GM23338 (cell line): Measurements from ENCODE around the gene EIF1B. TPM values are rescaled to one million over a fixed set of nuclear protein-coding genes. Genes with fewer than 3 reads are reported as not detected.

ENCODE experiments used
- ATAC-seq: fragments of 200-7000 bp; cut with Tn5 transposase; 3 replicates; pipeline ENCODE4 v1.9.1; 2020
- DNase-seq: peaks from one replicate; pipeline ENCODE4 v3.0.0-alpha.2; 2015; ENCODE audit warnings: low spot score
- H2AFZ ChIP-seq: fragments of 200-600 bp; sonication (generic); 2 replicates; pipeline ENCODE4 v1.8.0; 2016; ENCODE audit warnings: antibody characterized with exemption, mild to moderate bottlenecking, moderate library complexity
- H3F3A ChIP-seq: fragments of 200-600 bp; sonication (generic); replicated peaks from 2 replicates; pipeline ENCODE4 v1.8.0; 2017; ENCODE audit warnings: antibody characterized with exemption, mixed run types, low read depth
- H3K27ac ChIP-seq: fragments of 200-600 bp; sonication (generic); 2 replicates; pipeline ENCODE4 v1.6.1; 2016; ENCODE audit warnings: low read depth
- H3K27me3 ChIP-seq: fragments of 200-600 bp; sonication (generic); 2 replicates; pipeline ENCODE4 v1.8.0; 2016; ENCODE audit warnings: mild to moderate bottlenecking, mixed run types, moderate library complexity; ENCODE audit not compliant: insufficient read depth
- H3K36me3 ChIP-seq: fragments of 200-600 bp; sonication (generic); 2 replicates; pipeline ENCODE4 v1.8.0; 2016; ENCODE audit warnings: mild to moderate bottlenecking; ENCODE audit not compliant: insufficient read depth
- H3K4me1 ChIP-seq: fragments of 200-600 bp; sonication (generic); 2 replicates; pipeline ENCODE4 v1.8.0; 2016; ENCODE audit warnings: mild to moderate bottlenecking, moderate library complexity; ENCODE audit not compliant: insufficient read depth
- H3K4me2 ChIP-seq: fragments of 200-600 bp; sonication (generic); 2 replicates; pipeline ENCODE4 v1.7.1; 2017; ENCODE audit warnings: mixed run types
- H3K4me3 ChIP-seq: fragments of 200-600 bp; sonication (generic); 2 replicates; pipeline ENCODE4 v1.6.1; 2016; ENCODE audit warnings: mixed run types
- H3K79me2 ChIP-seq: fragments of 200-600 bp; sonication (generic); replicated peaks from 2 replicates; pipeline ENCODE4 v1.8.0; 2017; ENCODE audit warnings: mild to moderate bottlenecking; ENCODE audit not compliant: insufficient read depth
- H3K9me2 ChIP-seq: fragments of 200-600 bp; sonication (generic); 2 replicates; pipeline ENCODE4 v1.8.0; 2017; ENCODE audit not compliant: insufficient read depth
- H4K20me1 ChIP-seq: fragments of 200-600 bp; sonication (generic); replicated peaks from 2 replicates; pipeline ENCODE4 v1.8.0; 2017; ENCODE audit warnings: mild to moderate bottlenecking; ENCODE audit not compliant: insufficient read depth
- H3K27ac Mint-ChIP-seq: 2 replicates; pipeline ENCODE4 v1.8.0; 2020; ENCODE audit warnings: inconsistent platforms, mild to moderate bottlenecking, moderate library complexity, mixed read lengths
- H3K27me3 Mint-ChIP-seq: 3 replicates; pipeline ENCODE4 v1.8.0; 2022; ENCODE audit warnings: low read depth, mild to moderate bottlenecking, moderate library complexity, mixed read lengths, inconsistent platforms; ENCODE audit not compliant: insufficient read depth, poor library complexity
- H3K36me3 Mint-ChIP-seq: 3 replicates; pipeline ENCODE4 v1.8.0; 2021; ENCODE audit warnings: low read depth, mild to moderate bottlenecking, inconsistent platforms, moderate library complexity, mixed read lengths
- H3K4me1 Mint-ChIP-seq: 3 replicates; pipeline ENCODE4 v1.8.0; 2020; ENCODE audit warnings: mild to moderate bottlenecking, inconsistent platforms, mixed read lengths
- H3K4me3 Mint-ChIP-seq: 3 replicates; pipeline ENCODE4 v1.8.0; 2021; ENCODE audit warnings: moderate library complexity, mild to moderate bottlenecking, inconsistent platforms, mixed read lengths
- H3K9me3 Mint-ChIP-seq: 3 replicates; pipeline ENCODE4 v1.8.0; 2020; ENCODE audit warnings: moderate library complexity, mild to moderate bottlenecking, inconsistent platforms, mixed read lengths
- CREB1 ChIP-seq: fragments of 250-450 bp; sonication (Bioruptor Pico); IDR thresholded peaks from 2 replicates; pipeline ENCODE4 v1.5.0; 2020; ENCODE audit warnings: low read depth, mild to moderate bottlenecking, moderate library complexity
- ETS1 ChIP-seq: IDR thresholded peaks from 2 replicates; pipeline ENCODE4 v1.6.1; 2016; ENCODE audit warnings: antibody characterized with exemption
- EZH2 ChIP-seq: fragments of 200-600 bp; sonication (generic); IDR thresholded peaks from one replicate; pipeline ENCODE4 v1.8.0; 2017; ENCODE audit warnings: antibody characterized with exemption, mild to moderate bottlenecking, low read depth; ENCODE audit not compliant: unreplicated experiment
- EZH2phosphoT487 ChIP-seq: fragments of 200-600 bp; sonication (generic); IDR thresholded peaks from one replicate; pipeline ENCODE4 v1.8.1; 2018; ENCODE audit warnings: antibody characterized with exemption; ENCODE audit not compliant: unreplicated experiment
- JUNB ChIP-seq: IDR thresholded peaks from one replicate; pipeline ENCODE4 v1.6.1; 2016; ENCODE audit warnings: antibody characterized with exemption; ENCODE audit not compliant: unreplicated experiment
- NANOG ChIP-seq: IDR thresholded peaks from 2 replicates; pipeline ENCODE4 v1.6.1; 2016; ENCODE audit warnings: antibody characterized with exemption, borderline replicate concordance
- POLR2AphosphoS5 ChIP-seq: IDR thresholded peaks from 2 replicates; pipeline ENCODE4 v1.6.1; 2016; ENCODE audit warnings: antibody characterized with exemption, low read depth
- REST ChIP-seq: IDR thresholded peaks from one replicate; pipeline ENCODE4 v1.6.1; 2018; ENCODE audit warnings: antibody characterized with exemption; ENCODE audit not compliant: unreplicated experiment
- STAT1 ChIP-seq: IDR thresholded peaks from one replicate; pipeline ENCODE4 v1.6.1; 2016; ENCODE audit warnings: antibody characterized with exemption; ENCODE audit not compliant: unreplicated experiment
- ZNF114 ChIP-seq: fragments of 250-450 bp; sonication (Bioruptor Pico); IDR thresholded peaks from 2 replicates; pipeline ENCODE4 v1.5.0; 2020; ENCODE audit warnings: mild to moderate bottlenecking, moderate library complexity
- ZNF331 ChIP-seq: fragments of 250-450 bp; sonication (Bioruptor Pico); IDR thresholded peaks from 2 replicates; pipeline ENCODE4 v1.5.0; 2020; ENCODE audit warnings: low read depth, mild to moderate bottlenecking, moderate library complexity
- polyA plus RNA-seq: library from polyadenylated mRNA; unstranded; fragments of >200 nt; fragmentation: Nextera tagmentation; extraction: Ambion mirVana; gene quantifications from 2 replicates; pipeline ENCODE4 v1.2.1, GENCODE V29; 2016
- total RNA-seq: library from RNA; depleted of rRNA; stranded (reverse); fragments of >200 nt; shearing (Covaris generic); gene quantifications from 2 replicates; pipeline ENCODE4 v1.2.3, GENCODE V29; 2014
- TF ChIP-seq, protein P1 (sequence below), 2 experiments: fragments of 200-600 bp in 1 of 2; sonication (generic) in 1 of 2; conservative IDR thresholded peaks; 2 replicates each; pipeline versions ENCODE4 v1.5.1 to v1.6.1; 2016 to 2017; ENCODE audit warnings: antibody characterized with exemption in 2 of 2, low read depth in 2 of 2, mild to moderate bottlenecking in 2 of 2, moderate library complexity in 1 of 2
- TF ChIP-seq, protein P2 (sequence below): fragments of 250-450 bp; sonication (Bioruptor Pico); IDR thresholded peaks from 2 replicates; pipeline ENCODE4 v1.5.0; 2020; ENCODE audit warnings: mild to moderate bottlenecking, moderate library complexity

EIF1B gene
- total and polyA plus RNA-seq, 2 experiments from 2014 or later = 24.4 to 229 TPM

GRCh38 chr3:40267937-40268724 lies 41.4 kb upstream of the EIF1B start:
- ATAC-seq (no peak), DNase-seq (no peak)
- Histone ChIP-seq H3F3A (no peaks in the 10 kb centered on the region), H3K27ac (no peak overlapping the region), H3K36me3 (no peaks in the 10 kb centered on the region), H4K20me1 (no peaks in the 10 kb centered on the region), H3K4me3 (no peak overlapping the region), H2AFZ (no peak overlapping the region; the same call in 1 of the 2 replicates), H3K27me3 (no peaks in the 10 kb centered on the region), H3K9me2 (peaks cover 4% of the 10 kb centered on the region; the same call in 1 of the 2 replicates), H3K79me2 (no peaks in the 10 kb centered on the region), H3K4me2 (no peak overlapping the region), H3K4me1 (no peaks in the 10 kb centered on the region)
- TF ChIP-seq REST (no peak), CREB1 (no peak), JUNB (no peak), ZNF114 (CRISPR knock-in tag) (no peak), ZNF331 (CRISPR knock-in tag) (no peak), STAT1 (no peak), POLR2AphosphoS5 (no peak), EZH2 (no peak), ETS1 (no peak), EZH2phosphoT487 (no peak), NANOG (no peak)
- TF ChIP-seq, protein P1, sequence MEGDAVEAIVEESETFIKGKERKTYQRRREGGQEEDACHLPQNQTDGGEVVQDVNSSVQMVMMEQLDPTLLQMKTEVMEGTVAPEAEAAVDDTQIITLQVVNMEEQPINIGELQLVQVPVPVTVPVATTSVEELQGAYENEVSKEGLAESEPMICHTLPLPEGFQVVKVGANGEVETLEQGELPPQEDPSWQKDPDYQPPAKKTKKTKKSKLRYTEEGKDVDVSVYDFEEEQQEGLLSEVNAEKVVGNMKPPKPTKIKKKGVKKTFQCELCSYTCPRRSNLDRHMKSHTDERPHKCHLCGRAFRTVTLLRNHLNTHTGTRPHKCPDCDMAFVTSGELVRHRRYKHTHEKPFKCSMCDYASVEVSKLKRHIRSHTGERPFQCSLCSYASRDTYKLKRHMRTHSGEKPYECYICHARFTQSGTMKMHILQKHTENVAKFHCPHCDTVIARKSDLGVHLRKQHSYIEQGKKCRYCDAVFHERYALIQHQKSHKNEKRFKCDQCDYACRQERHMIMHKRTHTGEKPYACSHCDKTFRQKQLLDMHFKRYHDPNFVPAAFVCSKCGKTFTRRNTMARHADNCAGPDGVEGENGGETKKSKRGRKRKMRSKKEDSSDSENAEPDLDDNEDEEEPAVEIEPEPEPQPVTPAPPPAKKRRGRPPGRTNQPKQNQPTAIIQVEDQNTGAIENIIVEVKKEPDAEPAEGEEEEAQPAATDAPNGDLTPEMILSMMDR (conservative IDR thresholded peaks at IDR 0.05; ENCODE audit: low read depth in 2 of 2) = no peak
- TF ChIP-seq, protein P2, sequence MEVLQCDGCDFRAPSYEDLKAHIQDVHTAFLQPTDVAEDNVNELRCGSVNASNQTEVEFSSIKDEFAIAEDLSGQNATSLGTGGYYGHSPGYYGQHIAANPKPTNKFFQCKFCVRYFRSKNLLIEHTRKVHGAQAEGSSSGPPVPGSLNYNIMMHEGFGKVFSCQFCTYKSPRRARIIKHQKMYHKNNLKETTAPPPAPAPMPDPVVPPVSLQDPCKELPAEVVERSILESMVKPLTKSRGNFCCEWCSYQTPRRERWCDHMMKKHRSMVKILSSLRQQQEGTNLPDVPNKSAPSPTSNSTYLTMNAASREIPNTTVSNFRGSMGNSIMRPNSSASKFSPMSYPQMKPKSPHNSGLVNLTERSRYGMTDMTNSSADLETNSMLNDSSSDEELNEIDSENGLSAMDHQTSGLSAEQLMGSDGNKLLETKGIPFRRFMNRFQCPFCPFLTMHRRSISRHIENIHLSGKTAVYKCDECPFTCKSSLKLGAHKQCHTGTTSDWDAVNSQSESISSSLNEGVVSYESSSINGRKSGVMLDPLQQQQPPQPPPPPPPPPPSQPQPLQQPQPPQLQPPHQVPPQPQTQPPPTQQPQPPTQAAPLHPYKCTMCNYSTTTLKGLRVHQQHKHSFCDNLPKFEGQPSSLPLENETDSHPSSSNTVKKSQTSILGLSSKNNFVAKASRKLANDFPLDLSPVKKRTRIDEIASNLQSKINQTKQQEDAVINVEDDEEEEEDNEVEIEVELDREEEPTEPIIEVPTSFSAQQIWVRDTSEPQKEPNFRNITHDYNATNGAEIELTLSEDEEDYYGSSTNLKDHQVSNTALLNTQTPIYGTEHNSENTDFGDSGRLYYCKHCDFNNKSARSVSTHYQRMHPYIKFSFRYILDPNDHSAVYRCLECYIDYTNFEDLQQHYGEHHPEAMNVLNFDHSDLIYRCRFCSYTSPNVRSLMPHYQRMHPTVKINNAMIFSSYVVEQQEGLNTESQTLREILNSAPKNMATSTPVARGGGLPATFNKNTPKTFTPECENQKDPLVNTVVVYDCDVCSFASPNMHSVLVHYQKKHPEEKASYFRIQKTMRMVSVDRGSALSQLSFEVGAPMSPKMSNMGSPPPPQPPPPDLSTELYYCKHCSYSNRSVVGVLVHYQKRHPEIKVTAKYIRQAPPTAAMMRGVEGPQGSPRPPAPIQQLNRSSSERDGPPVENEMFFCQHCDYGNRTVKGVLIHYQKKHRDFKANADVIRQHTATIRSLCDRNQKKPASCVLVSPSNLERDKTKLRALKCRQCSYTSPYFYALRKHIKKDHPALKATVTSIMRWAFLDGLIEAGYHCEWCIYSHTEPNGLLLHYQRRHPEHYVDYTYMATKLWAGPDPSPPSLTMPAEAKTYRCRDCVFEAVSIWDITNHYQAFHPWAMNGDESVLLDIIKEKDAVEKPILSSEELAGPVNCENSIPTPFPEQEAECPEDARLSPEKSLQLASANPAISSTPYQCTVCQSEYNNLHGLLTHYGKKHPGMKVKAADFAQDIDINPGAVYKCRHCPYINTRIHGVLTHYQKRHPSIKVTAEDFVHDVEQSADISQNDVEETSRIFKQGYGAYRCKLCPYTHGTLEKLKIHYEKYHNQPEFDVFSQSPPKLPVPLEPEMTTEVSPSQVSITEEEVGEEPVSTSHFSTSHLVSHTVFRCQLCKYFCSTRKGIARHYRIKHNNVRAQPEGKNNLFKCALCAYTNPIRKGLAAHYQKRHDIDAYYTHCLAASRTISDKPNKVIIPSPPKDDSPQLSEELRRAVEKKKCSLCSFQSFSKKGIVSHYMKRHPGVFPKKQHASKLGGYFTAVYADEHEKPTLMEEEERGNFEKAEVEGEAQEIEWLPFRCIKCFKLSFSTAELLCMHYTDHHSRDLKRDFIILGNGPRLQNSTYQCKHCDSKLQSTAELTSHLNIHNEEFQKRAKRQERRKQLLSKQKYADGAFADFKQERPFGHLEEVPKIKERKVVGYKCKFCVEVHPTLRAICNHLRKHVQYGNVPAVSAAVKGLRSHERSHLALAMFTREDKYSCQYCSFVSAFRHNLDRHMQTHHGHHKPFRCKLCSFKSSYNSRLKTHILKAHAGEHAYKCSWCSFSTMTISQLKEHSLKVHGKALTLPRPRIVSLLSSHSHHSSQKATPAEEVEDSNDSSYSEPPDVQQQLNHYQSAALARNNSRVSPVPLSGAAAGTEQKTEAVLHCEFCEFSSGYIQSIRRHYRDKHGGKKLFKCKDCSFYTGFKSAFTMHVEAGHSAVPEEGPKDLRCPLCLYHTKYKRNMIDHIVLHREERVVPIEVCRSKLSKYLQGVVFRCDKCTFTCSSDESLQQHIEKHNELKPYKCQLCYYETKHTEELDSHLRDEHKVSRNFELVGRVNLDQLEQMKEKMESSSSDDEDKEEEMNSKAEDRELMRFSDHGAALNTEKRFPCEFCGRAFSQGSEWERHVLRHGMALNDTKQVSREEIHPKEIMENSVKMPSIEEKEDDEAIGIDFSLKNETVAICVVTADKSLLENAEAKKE (CRISPR knock-in tag) = no peak
- Mint-ChIP-seq H3K9me3 (no peaks in the 10 kb centered on the region), H3K4me3 (no peak overlapping the region), H3K4me1 (no peaks in the 10 kb centered on the region; the same call in 2 of the 3 replicates), H3K36me3 (no peaks in the 10 kb centered on the region), H3K27me3 (peaks cover 2% of the 10 kb centered on the region), H3K27ac (no peak overlapping the region)
